SK-N-SH (cell line): Measurements from ENCODE around the gene DENND2D.

ENCODE experiments used
- EP300 ChIP-seq, 2 experiments: IDR thresholded peaks; 2 replicates each; pipeline versions ENCODE4 v1.4.0 to v1.6.1; 2012; ENCODE audit warnings: borderline replicate concordance in 1 of 2, low read depth in 1 of 2, low read length in 1 of 2
- EZH2phosphoT487 ChIP-seq: fragments of 200-600 bp; sonication (generic); IDR thresholded peaks from 2 replicates; pipeline ENCODE4 v1.6.1; 2017; ENCODE audit warnings: low read depth, mixed run types, mild to moderate bottlenecking, antibody characterized with exemption, moderate library complexity, borderline replicate concordance
- TCF12 ChIP-seq: IDR thresholded peaks from 2 replicates; pipeline ENCODE4 v1.4.0; 2012
- TF ChIP-seq, protein P1 (sequence below): fragments of 200-600 bp; sonication (generic); IDR thresholded peaks from 2 replicates; pipeline ENCODE4 v1.6.1; 2017; ENCODE audit warnings: antibody characterized with exemption, mild to moderate bottlenecking, moderate library complexity
- TF ChIP-seq, protein P2 (sequence below): IDR thresholded peaks from 2 replicates; pipeline ENCODE4 v1.4.0; 2012; ENCODE audit warnings: low read depth

DNA sequence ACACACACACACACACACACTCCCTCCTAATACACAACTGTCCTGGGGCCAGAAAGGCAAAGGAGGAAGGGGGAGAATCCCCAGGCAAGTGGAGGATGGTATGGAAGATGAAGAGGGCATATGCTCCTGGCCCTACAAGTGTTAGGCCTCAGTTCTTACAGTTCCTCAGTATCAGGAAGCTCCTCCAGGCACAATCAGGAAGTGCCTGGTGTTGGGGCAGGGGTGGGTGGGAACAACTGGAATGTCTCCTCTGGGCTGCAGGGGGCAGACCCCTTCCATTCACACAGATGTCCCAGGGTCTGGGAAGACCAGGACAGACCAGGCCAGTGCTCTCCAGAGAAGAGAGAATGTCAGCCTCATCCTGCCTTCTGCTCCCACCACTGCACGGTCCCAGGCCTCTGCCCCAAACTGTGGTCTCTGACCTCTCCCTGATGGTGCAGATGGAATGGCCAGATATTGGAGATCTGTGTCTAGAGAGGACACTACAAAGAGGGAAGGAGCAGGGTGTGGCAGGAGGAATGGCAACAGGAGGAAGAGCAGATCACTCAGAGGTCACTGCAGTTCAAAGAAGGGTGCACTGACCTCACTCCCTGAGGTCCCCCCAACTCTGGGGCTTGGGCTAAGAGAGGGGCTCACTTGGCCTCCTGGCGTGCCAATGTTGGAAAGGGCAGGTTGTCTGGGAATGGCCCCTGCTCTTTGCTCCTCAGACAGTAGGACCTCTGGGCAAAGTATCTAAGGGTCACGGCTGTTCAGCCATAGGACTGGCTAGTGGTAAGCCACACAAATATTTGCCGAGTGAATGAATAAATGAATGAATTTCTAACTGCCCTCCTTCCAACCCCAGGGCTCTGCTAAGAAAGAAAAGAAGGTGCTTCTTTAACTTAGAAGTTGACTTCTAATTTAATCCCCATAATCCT lies 2.5 kb upstream of the DENND2D start:
- TF ChIP-seq, protein P1, sequence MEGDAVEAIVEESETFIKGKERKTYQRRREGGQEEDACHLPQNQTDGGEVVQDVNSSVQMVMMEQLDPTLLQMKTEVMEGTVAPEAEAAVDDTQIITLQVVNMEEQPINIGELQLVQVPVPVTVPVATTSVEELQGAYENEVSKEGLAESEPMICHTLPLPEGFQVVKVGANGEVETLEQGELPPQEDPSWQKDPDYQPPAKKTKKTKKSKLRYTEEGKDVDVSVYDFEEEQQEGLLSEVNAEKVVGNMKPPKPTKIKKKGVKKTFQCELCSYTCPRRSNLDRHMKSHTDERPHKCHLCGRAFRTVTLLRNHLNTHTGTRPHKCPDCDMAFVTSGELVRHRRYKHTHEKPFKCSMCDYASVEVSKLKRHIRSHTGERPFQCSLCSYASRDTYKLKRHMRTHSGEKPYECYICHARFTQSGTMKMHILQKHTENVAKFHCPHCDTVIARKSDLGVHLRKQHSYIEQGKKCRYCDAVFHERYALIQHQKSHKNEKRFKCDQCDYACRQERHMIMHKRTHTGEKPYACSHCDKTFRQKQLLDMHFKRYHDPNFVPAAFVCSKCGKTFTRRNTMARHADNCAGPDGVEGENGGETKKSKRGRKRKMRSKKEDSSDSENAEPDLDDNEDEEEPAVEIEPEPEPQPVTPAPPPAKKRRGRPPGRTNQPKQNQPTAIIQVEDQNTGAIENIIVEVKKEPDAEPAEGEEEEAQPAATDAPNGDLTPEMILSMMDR, result no peak
- TF ChIP-seq EP300 (IDR thresholded peaks at IDR 0.05; ENCODE audit: borderline replicate concordance in 1 of 2, low read depth in 1 of 2, low read length in 1 of 2), result no peak
- TF ChIP-seq, protein P2, sequence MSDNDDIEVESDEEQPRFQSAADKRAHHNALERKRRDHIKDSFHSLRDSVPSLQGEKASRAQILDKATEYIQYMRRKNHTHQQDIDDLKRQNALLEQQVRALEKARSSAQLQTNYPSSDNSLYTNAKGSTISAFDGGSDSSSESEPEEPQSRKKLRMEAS, result no peak
- no peak for TF ChIP-seq TCF12
- no peak for TF ChIP-seq EZH2phosphoT487
